GM23248 (cell line): ENCODE results near the gene CAMTA1. TPM values are rescaled to one million over a fixed set of nuclear protein-coding genes. Genes with fewer than 3 reads are reported as not detected.

Experiments used
- DNase-seq: peaks from one replicate; pipeline ENCODE4 v3.0.0-alpha.2; 2015
- H2AFZ ChIP-seq: fragments of 200-600 bp; sonication (generic); 2 replicates; pipeline ENCODE4 v1.6.1; 2016; ENCODE audit warnings: antibody characterized with exemption
- H3F3A ChIP-seq: fragments of 200-600 bp; sonication (generic); 2 replicates; pipeline ENCODE4 v1.6.1; 2016; ENCODE audit warnings: mild to moderate bottlenecking, antibody characterized with exemption, mixed run types; ENCODE audit not compliant: insufficient read depth
- H3K27ac ChIP-seq: fragments of 200-600 bp; sonication (generic); 2 replicates; pipeline ENCODE4 v1.5.1; 2016; ENCODE audit warnings: mild to moderate bottlenecking
- H3K27me3 ChIP-seq: fragments of 200-600 bp; sonication (generic); replicated peaks from 2 replicates; pipeline ENCODE4 v1.6.1; 2016; ENCODE audit warnings: mild to moderate bottlenecking; ENCODE audit not compliant: insufficient read depth
- H3K36me3 ChIP-seq: fragments of 200-600 bp; sonication (generic); 2 replicates; pipeline ENCODE4 v1.6.1; 2016; ENCODE audit warnings: low read depth, mild to moderate bottlenecking
- H3K4me1 ChIP-seq: fragments of 200-600 bp; sonication (generic); 2 replicates; pipeline ENCODE4 v1.6.1; 2016; ENCODE audit warnings: mild to moderate bottlenecking; ENCODE audit not compliant: insufficient read depth
- H3K4me2 ChIP-seq: fragments of 200-600 bp; sonication (generic); one replicate; pipeline ENCODE4 v1.6.1; 2016; ENCODE audit warnings: mild to moderate bottlenecking; ENCODE audit not compliant: unreplicated experiment
- H3K4me3 ChIP-seq: fragments of 200-600 bp; sonication (generic); 2 replicates; pipeline ENCODE4 v1.5.1; 2016; ENCODE audit warnings: mild to moderate bottlenecking
- H3K79me2 ChIP-seq: fragments of 200-600 bp; sonication (generic); 2 replicates; pipeline ENCODE4 v1.6.1; 2016; ENCODE audit warnings: mild to moderate bottlenecking; ENCODE audit not compliant: insufficient read depth
- H3K9ac ChIP-seq: fragments of 200-600 bp; sonication (generic); 2 replicates; pipeline ENCODE4 v1.6.1; 2016; ENCODE audit warnings: mild to moderate bottlenecking
- H3K9me2 ChIP-seq: fragments of 200-600 bp; sonication (generic); 2 replicates; pipeline ENCODE4 v1.6.1; 2016; ENCODE audit warnings: mixed run types, mild to moderate bottlenecking, moderate library complexity; ENCODE audit not compliant: insufficient read depth
- H3K9me3 ChIP-seq: fragments of 200-600 bp; sonication (generic); one replicate; pipeline ENCODE4 v1.6.1; 2017; ENCODE audit warnings: low read depth
- H4K20me1 ChIP-seq: fragments of 200-600 bp; sonication (generic); 2 replicates; pipeline ENCODE4 v1.6.0; 2016; ENCODE audit not compliant: insufficient read depth
- EZH2 ChIP-seq: fragments of 200-600 bp; sonication (generic); IDR thresholded peaks from 2 replicates; pipeline ENCODE4 v1.6.1; 2018; ENCODE audit warnings: antibody characterized with exemption, mild to moderate bottlenecking; ENCODE audit not compliant: insufficient read depth, poor library complexity, severe bottlenecking
- EZH2phosphoT487 ChIP-seq: fragments of 200-600 bp; sonication (generic); IDR thresholded peaks from 2 replicates; pipeline ENCODE4 v1.6.1; 2018; ENCODE audit warnings: antibody characterized with exemption, moderate library complexity, mild to moderate bottlenecking, low read depth; ENCODE audit not compliant: insufficient read depth
- WGBS, 2 experiments: methylation state at CpG; one replicate each; pipeline ENCODE4 v1.1.6; 2015 to 2017; ENCODE audit warnings: low lambda C conversion rate in 2 of 2, low coverage in 1 of 2; ENCODE audit errors: missing lambda C conversion rate in 2 of 2; 5-methylcytosine and 5-hydroxymethylcytosine counted together
- in situ Hi-C: fragments of 300-500 bp; cut with MboI; formaldehyde crosslinking; loops from 2 replicates; pipeline ENCODE4 v1.15.0; 2020
- polyA plus RNA-seq: library from polyadenylated mRNA; unstranded; fragments of >200 nt; fragmentation: Nextera tagmentation; extraction: Ambion mirVana; gene quantifications from 2 replicates; pipeline ENCODE4 v1.2.1, GENCODE V29; 2016
- total RNA-seq: library from RNA; depleted of rRNA; stranded (reverse); fragments of >200 nt; shearing (Covaris generic); gene quantifications from 2 replicates; pipeline ENCODE4 v1.2.3, GENCODE V29; 2014

Gene CAMTA1
- total and polyA plus RNA-seq, 2 experiments from 2014 or later = 50.1 to 165 TPM

- TF ChIP-seq EZH2 (no peak), EZH2phosphoT487 (no peak)
- Histone ChIP-seq H4K20me1 (no peaks in the 10 kb centered on the region), H3F3A (no peaks in the 10 kb centered on the region), H3K27ac (no peak overlapping the region), H3K36me3 (no peaks in the 10 kb centered on the region), H3K4me2 (no peak overlapping the region), H3K9ac (no peak overlapping the region), H2AFZ (no peak overlapping the region), H3K9me2 (no peaks in the 10 kb centered on the region), H3K4me3 (no peak overlapping the region), H3K4me1 (no peaks in the 10 kb centered on the region), H3K9me3 (no peaks in the 10 kb centered on the region), H3K79me2 (no peaks in the 10 kb centered on the region), H3K27me3 (peaks cover 36% of the 10 kb centered on the region)
- 62 to 66% methylated on average over 7 of the region's 7 CpGs for WGBS, 2 experiments
- no peak for DNase-seq
- in situ Hi-C loops = no loop called here
Observed at GRCh38 chr1:7025013-7025412, 239.8 kb downstream of the CAMTA1 start.

- in situ Hi-C loops = no loop called here
- Histone ChIP-seq H2AFZ (no peak overlapping the region), H3K9me3 (no peaks in the 10 kb centered on the region), H3K9ac (no peak overlapping the region), H3F3A (no peaks in the 10 kb centered on the region), H3K9me2 (no peaks in the 10 kb centered on the region), H3K27ac (no peak overlapping the region), H3K27me3 (peaks cover 28% of the 10 kb centered on the region), H3K4me2 (no peak overlapping the region), H3K4me3 (no peak overlapping the region), H3K79me2 (no peaks in the 10 kb centered on the region), H3K4me1 (no peaks in the 10 kb centered on the region), H4K20me1 (no peaks in the 10 kb centered on the region), H3K36me3 (no peaks in the 10 kb centered on the region)
- TF ChIP-seq EZH2phosphoT487 = no peak
- WGBS, 2 experiments = 60 to 74% methylated on average over 6 of the region's 6 CpGs
- DNase-seq = no peak
Observed at GRCh38 chr1:7026169-7026568, 240.9 kb downstream of the CAMTA1 start.

GRCh38 chr1:7032992-7033391, 247.7 kb downstream of the CAMTA1 start:
- in situ Hi-C loops = no loop called here
- H3K9ac ChIP-seq = no peak overlapping the region
- WGBS, 2 experiments = 16 to 18% methylated on average over 2 of the region's 2 CpGs

GRCh38 chr1:7036386-7036785, 251.1 kb downstream of the CAMTA1 start:
- no peak overlapping the region for H3K9ac ChIP-seq
- in situ Hi-C loops = no loop called here
- 61 to 67% methylated on average over 8 of the region's 8 CpGs for WGBS, 2 experiments

More at GRCh38 chr1:7032992-7033391, 247.7 kb downstream of the CAMTA1 start:
- Histone ChIP-seq H3K4me1 (no peaks in the 10 kb centered on the region), H4K20me1 (no peaks in the 10 kb centered on the region), H3K27ac (no peak overlapping the region), H3F3A (no peaks in the 10 kb centered on the region), H3K9me3 (no peaks in the 10 kb centered on the region), H3K27me3 (no peaks in the 10 kb centered on the region), H3K79me2 (no peaks in the 10 kb centered on the region), H3K4me2 (no peak overlapping the region), H3K4me3 (no peak overlapping the region), H3K36me3 (no peaks in the 10 kb centered on the region), H2AFZ (no peak overlapping the region), H3K9me2 (no peaks in the 10 kb centered on the region)
- no peak for DNase-seq
- TF ChIP-seq EZH2 (no peak), EZH2phosphoT487 (no peak)

More at GRCh38 chr1:7036386-7036785, 251.1 kb downstream of the CAMTA1 start:
- H3K4me3 ChIP-seq = no peak overlapping the region
- TF ChIP-seq EZH2phosphoT487 (no peak), EZH2 (no peak)
- H3K9me2 ChIP-seq = no peaks in the 10 kb centered on the region
- no peak for DNase-seq
- no peaks in the 10 kb centered on the region for H3K36me3 ChIP-seq
- no peak overlapping the region for H3K4me2 ChIP-seq
- no peaks in the 10 kb centered on the region for H3K9me3 ChIP-seq
- H4K20me1 ChIP-seq = no peaks in the 10 kb centered on the region
- no peak overlapping the region for H3K27ac ChIP-seq
- H2AFZ ChIP-seq = no peak overlapping the region
- peaks cover 3% of the 10 kb centered on the region; the same call in 1 of the 2 replicates for H3K27me3 ChIP-seq
- H3F3A ChIP-seq = no peaks in the 10 kb centered on the region
- no peaks in the 10 kb centered on the region for H3K79me2 ChIP-seq
- no peaks in the 10 kb centered on the region for H3K4me1 ChIP-seq
